Measurements from ENCODE around the gene TTN.

Gene TTN

DNA sequence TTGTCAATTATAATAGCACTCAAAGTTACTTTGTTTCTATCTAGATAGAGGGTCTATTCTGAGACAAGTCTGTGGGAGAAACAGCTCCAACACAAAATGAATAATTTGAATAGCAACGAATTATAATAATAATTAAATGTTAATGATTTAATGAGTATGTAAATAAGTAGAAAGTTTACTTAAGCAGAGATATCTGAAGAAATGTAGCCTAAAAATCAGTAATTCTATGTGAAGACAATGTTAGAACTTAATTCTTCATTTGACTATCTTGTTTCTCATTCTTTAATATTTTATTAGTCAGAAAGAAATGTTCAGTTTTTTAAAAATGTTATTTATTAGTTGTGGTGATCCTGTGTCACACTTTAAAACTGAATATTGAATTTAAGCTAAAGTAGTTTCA lies 165.7 kb downstream of the TTN start:
- peak; percentile 6 for FAIRE-seq

DNA sequence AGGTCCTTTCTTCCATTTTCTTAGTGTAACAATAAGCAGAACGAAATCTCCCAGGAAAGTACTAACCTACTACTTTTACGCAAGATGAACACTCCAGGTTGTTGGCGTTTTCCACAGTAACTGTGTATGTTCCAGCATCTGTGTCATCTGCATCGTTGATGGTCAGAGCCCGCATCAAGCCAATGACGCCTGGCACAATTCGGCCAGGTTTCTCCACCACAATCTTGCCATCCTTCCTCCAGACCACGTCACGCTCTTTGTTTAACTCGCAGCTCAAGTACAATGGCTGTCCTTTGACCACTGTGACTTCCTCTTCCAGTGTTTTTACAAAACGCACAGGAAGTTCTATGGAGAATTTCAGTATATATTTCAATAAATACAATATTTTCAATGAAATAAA lies 171.3 kb downstream of the TTN start:
- FAIRE-seq, result no peak

GRCh38 chr2:178632729-178633128 lies 174.5 kb downstream of the TTN start:
- FAIRE-seq, result no peak

- FAIRE-seq, result no peak
Observed at GRCh38 chr2:178630581-178630980, 176.6 kb downstream of the TTN start.

- no peak for FAIRE-seq
Observed at GRCh38 chr2:178629463-178629862, 177.8 kb downstream of the TTN start.

DNA sequence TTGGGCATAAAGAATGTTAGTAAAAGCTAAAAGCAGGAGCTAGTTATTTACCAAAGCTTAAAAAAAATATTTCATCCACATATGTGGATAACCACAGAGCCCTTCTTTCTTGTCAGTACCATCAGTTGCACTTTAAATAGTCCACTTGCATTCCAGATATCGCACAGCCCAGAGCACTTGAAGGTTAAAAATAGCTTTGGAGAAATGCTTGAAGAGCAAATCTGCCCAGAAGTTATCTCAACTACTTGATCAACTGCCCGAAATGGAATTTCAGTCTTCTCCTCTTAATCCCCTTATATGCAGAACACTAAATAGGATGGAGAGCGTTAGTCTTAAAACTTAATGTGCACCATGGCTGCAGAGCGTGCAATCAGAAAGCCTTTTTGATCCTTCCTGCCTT lies 178.6 kb downstream of the TTN start:
- no peak for FAIRE-seq

GRCh38 chr2:178627401-178627800 lies 179.8 kb downstream of the TTN start:
- no peak for FAIRE-seq

DNA sequence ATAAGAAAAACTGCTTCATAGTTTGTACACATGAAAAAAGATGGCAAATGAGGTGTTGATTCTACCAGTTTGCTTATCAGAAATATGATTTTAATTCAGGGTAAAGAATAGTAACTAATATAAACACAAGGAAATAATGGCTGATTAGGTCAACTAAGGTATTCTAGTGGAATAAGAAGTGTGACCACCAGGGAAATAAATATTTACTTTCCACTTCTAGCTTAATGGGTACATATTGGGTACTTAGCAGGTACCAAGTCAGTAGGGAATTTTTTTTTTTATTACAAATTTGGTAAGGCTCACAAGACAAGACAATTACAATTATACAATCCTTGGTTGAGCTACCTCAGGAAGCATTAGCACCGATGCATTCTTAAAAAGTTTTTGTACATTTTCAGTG lies 191.3 kb downstream of the TTN start:
- no peak for FAIRE-seq

- no peak for FAIRE-seq
Observed at GRCh38 chr2:178602901-178603300, 204.3 kb downstream of the TTN start.

- no peak for FAIRE-seq
Observed at GRCh38 chr2:178592655-178593054, 214.6 kb downstream of the TTN start.

- FAIRE-seq, result no peak
Observed at GRCh38 chr2:178589335-178589734, 217.9 kb downstream of the TTN start.

GRCh38 chr2:178584666-178585065 lies 222.6 kb downstream of the TTN start:
- FAIRE-seq, result no peak

DNA sequence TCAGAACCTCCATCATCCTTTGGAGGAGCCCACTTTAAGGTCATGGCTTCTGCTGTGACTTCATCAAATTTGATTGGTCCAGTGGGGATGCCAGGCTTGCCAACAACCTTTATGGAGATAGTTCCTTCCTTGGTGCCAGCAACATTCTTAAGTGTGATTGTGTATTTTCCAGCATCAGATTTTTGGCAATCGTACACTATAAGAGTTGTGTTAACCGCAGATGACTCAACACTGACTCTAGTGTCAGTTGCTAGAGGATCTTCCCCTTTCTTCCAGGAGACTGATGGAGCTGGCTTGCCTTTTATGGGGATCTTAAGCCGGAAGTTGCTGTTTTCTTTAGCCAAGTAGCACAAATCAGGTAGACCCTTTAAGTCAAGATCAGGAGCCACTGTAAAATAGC lies 228.2 kb downstream of the TTN start:
- no peak for FAIRE-seq

DNA sequence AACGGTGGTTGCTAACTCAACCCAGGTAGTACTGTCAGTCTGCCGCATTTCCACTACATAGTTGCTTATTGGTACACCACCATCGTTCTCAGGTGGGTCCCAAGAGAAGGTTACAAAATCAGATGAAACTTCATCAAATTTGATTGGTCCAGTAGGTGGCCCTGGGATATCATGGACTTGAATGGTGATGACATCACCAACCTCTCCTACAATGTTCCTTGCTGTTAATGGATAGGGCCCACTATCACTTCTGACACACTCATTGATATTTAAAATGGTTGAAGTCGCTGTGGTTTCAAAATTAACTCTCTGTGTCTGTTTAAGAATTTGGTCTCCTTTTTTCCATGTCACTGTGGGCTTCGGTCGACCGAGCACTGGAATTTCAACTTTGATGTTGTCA lies 232.4 kb downstream of the TTN start:
- FAIRE-seq, result no peak

DNA sequence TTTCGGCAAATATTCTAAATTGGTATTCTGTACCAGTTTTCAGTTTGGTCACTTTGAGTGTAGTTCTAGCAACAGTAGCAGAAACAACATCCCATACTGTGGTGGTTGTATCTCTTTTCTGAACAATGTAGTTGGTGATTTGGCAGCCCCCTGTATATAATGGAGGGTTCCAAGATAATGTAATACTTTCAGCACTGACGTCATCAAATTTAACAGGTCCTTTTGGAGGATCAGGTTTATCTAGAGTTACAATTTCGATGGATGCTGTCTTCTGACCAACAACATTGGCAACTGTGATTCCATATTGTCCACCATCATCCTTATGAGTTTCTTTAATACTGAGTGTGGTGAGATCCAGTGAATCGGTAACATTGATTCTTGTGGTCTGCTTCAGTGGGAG lies 239.0 kb downstream of the TTN start:
- no peak for FAIRE-seq

DNA sequence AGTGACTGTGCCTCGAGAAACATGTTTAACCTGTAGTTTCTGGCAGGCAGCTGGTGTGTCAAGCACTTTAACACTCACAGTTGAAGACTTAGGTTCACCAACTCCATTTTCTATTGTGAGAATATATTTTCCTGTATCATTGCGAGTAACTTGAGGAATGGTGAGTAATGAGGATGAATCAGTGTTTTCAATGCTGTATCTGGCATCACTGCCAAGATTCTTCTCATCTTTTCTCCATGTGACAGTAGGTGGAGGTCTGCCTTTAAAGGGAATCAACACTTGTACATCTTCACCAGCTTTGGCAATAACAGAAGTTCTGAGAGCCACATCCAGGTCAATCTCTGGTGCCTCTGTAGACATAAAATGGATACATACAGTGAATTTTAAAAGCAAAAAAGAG lies 254.2 kb downstream of the TTN start:
- FAIRE-seq, result no peak

DNA sequence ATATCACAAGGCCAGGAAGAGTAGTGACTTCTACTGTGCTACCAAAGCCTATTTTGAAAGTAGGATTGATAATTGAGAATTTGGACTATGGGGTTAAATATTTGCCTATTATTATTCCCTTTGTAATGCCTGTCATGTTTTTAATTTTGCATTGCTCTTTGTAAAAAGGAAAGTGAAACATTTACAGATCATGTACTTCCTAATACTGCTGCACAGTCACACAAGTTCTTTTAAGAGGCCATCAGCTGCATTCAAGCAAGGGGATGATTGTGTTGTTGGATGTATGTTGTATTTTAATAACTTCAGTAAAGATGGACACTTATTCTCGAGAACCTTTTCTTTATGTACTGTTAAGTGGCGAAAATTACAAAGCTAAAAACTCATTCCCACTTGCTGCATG lies 256.9 kb downstream of the TTN start:
- no peak for FAIRE-seq

DNA sequence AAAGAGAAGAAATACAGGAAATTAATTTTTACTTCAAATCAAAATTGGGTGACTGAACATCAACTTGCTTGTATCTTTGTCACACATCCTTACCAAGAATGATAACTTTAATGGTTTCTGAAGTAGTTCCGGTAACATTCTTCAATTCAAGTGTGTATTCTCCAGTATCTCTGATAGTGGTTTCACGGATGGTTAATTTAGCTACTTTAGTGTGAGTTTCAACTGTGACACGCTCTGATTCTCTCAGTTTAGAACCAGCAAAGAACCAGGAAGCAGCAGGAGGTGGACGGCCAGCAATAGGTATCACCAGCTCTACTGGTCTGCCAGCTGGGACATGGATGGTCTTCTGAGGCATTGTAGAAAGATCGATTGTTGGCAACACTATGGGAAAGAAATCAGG lies 264.7 kb downstream of the TTN start:
- no peak for FAIRE-seq

GRCh38 chr2:178542161-178542560 lies 265.1 kb downstream of the TTN start:
- no peak for FAIRE-seq

DNA sequence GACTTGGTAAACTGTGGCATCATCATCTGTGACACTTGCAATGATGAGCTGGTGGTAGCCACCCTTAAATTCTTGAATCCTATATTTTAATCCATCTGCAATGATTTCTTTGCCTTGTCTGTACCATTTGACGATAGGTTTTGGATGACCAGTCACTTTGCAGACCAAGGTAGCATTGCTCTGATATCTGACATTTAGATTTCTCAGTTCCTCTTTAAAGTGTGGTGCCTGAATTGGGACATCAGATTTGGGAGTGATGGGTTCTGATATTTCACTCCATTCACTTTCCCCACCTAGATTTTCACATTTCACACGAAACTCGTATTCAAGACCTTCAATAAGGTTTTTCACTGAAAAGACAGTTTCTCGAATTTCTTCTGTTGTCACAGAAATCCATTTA lies 271.2 kb downstream of the TTN start:
- no peak for FAIRE-seq

- no peak for FAIRE-seq
Observed at GRCh38 chr2:178531168-178531567, 276.1 kb downstream of the TTN start.

DNA sequence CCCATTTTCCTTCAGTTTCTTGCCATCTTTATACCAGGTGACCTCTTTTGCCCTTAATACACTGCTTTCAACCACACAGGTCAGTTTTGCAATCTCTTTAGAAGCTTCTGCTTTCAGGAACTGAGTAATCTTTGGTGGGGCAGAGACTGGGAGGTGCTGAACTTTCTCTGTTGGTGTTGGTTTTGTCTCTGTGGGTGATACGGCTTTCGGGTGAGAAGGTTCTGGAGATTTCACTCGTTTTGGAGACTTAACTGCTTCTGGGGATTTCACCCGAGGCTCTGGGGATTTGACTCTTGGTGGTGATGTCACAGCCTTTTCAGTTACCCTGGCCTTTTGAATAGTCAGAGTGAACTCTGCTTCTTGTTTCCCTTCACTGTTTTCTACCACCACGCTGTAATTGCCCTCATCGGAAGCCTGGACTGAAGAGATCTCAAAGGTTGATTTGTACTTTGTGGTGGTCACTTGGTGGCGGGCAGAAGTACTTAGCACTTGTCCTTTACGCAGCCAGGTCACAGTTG lies 276.5 kb downstream of the TTN start:
- no peak for FAIRE-seq

GRCh38 chr2:178530131-178530530 lies 277.1 kb downstream of the TTN start:
- no peak for FAIRE-seq

- FAIRE-seq, result no peak
Observed at GRCh38 chr2:178529194-178529593, 278.0 kb downstream of the TTN start.

DNA sequence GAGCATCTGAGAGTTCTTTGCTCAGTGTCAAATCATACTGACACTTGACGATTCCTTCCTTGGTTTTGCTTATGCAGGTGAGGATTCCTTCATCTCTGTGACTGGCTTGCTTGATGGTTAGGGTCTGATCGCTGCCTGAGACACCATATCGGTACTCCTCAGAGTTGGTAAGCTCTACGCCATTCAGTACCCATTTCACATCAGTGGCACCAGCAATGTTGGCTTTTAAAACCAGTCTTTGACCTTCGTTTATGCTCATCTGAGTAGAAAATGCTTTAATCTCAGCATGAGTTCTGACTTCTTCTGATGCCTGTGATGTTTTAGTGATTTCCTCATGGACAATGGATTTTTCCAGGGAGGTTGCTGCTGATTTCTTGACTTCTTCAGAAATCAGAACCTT lies 278.6 kb downstream of the TTN start:
- no peak for FAIRE-seq

- FAIRE-seq, result no peak
Observed at GRCh38 chr2:178527592-178527991, 279.6 kb downstream of the TTN start.

All from G401.6 (cell line).